ENCODE results near the gene RCOR2.

DNA sequence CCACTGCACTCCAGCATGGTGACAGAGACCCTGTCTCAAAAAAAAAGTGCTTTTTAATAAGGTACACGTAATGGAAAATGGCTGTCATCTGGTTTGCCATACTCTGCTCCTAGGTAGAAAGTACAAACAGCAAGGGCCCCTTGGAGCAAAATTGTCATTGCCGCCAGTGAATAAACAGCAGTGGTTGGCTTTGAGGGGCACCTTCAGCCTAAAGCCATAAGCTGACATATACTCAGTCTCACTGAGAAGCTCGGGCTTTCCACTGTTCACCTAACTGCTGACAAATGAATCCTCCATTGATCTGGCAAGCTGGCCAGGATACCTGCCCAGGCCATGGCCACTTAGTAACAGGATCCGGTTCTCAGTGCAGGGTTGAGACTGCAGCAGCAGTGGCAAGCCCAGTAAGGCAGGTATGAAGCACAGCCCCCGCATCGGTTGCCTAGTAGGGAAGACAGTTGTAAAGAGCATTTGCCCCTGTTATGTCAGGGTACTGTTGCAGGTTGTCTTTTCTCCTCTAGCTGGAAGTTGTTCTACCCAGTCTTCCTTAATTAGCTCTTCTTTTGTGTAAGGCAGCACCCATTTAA lies 39.2 kb downstream of the RCOR2 start:
- no peak for TF ChIP-seq ZBTB8A (CRISPR knock-in tag; IDR thresholded peaks at IDR 0.05; ENCODE audit: borderline replicate concordance, low read depth)
- TF ChIP-seq POLR2AphosphoS5 (IDR thresholded peaks at IDR 0.05; ENCODE audit: low read depth, low read length): no peak
- TF ChIP-seq SPEN (CRISPR knock-in tag; IDR thresholded peaks at IDR 0.05; ENCODE audit: low read depth): no peak
- no peak for TF ChIP-seq NFIC (IDR thresholded peaks at IDR 0.05; ENCODE audit: low read length)
- no peak for TF ChIP-seq SP1 (IDR thresholded peaks at IDR 0.05)
- no peak for TF ChIP-seq SP1 (CRISPR knock-in tag; IDR thresholded peaks at IDR 0.05)
- TF ChIP-seq BHLHE40 (IDR thresholded peaks at IDR 0.05; ENCODE audit: low read length): no peak
- TF ChIP-seq ZNF598 (CRISPR knock-in tag; IDR thresholded peaks at IDR 0.05; ENCODE audit: borderline replicate concordance): no peak

Measured in HepG2 (cell line).